Hematopoietic multipotent progenitor cell treated with erythropoietin and hydrocortisone succinate and interleukin-3 and kit ligand, for 17 days (in vitro differentiated cells): ENCODE data around the gene CCDC170.

ENCODE experiments used
- DNase-seq: peaks from one replicate; pipeline ENCODE4 v3.0.0-alpha.2; 2015; ENCODE audit warnings: low spot score

Gene CCDC170

DNA sequence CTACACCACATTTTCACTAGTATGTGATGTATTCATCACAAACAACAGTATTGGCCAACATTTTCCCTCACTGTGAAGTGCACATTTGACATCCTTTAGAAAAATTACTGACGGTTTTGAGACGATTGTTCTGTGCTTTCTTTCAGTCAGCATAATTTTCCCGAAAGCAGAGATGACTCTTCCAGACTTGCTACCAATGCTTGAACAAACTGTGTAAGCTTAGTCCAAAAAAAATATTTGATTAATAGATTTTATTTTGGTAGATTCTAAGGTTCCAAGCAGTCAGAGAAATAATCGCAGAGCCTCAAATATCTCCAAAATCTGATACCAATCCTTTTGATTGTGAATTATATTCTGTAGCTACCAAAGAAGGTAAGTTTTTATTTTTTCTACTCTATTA lies 162.6 kb downstream of the CCDC170 start:
- DNase-seq, result no peak

DNA sequence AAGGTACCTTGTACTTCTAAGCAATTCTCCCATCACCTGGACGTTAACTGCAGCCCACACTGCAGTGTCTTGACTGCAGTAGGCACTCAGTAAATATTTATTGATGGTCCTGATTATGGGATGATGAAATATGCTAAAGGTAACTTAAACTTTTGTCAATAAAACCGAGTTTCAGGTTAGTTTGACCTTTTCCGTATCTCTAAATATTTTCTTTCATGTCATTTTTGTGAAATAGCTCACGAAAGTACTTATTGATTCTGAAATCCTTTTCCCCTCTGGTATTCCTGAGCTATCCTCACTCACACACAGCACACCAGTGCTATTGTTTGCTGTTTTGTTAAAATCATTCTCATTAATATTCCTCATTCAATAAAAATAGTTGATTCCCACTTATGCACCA lies 164.3 kb downstream of the CCDC170 start:
- DNase-seq, result no peak

- DNase-seq, result no peak
Measured at GRCh38 chr6:151659212-151659611, 165.4 kb downstream of the CCDC170 start.

DNA sequence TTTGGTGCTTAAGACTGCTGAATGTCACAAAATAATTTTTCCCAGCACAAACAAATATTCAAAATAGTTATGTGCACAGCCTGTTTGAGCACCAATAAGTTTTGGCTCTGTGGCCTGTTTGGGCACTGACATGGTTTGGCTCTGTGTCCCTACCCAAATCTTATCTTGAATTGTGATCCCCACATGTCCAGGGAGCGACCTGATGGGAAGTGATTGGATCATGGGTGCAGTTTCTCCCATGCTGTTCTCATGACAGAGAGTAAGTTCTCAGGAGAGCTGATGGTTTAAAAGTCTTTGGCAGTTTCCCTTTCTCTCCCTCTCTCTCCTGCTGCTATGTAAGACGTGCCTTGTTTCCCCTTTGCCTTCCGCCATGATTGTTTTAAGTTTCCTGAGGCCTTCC lies 167.7 kb downstream of the CCDC170 start:
- no peak for DNase-seq

DNA sequence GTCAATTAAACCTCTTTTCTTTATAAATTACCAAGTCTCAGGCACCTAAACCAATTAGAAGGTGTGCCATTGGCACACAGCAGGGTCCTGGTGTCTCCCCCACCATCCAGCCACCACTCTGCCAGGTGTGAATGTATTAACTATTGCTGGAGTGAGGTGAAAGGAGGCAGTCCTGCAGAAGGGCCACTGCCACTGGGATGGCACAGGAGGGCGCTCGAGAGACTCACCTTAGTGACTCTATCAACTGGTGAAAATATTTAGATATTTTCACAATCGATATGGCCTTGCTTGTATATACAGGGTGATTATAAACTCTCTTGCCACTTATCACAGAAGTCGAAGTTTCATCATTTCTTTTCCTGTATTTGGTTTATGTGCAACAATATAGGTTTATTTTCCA lies 168.1 kb downstream of the CCDC170 start:
- no peak for DNase-seq

DNA sequence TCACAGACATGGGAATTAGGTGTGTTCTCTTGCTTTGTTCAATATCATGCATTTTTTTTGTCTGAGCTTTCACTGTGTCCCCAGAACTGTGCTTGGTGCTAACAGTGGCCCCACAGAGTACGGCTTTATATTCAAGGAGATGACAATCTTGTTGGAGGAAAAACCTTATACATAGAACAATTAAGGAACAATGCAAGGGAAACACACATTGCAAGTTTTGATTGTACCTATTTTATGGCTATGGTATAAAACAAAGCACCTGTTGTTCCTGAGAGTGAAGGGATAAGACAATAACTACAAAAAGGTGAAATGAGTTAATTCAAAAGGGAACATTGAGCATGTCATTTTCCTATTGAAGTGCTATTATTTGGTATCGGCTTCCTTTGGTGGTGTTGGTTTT lies 169.7 kb downstream of the CCDC170 start:
- DNase-seq, result no peak

- no peak for DNase-seq
Measured at GRCh38 chr6:151664390-151664789, 170.6 kb downstream of the CCDC170 start.

GRCh38 chr6:151665329-151665728 lies 171.5 kb downstream of the CCDC170 start:
- DNase-seq, result no peak

- no peak for DNase-seq
Measured at GRCh38 chr6:151666526-151666925, 172.7 kb downstream of the CCDC170 start.

- no peak for DNase-seq
Measured at GRCh38 chr6:151669208-151669560, 175.4 kb downstream of the CCDC170 start.

DNA sequence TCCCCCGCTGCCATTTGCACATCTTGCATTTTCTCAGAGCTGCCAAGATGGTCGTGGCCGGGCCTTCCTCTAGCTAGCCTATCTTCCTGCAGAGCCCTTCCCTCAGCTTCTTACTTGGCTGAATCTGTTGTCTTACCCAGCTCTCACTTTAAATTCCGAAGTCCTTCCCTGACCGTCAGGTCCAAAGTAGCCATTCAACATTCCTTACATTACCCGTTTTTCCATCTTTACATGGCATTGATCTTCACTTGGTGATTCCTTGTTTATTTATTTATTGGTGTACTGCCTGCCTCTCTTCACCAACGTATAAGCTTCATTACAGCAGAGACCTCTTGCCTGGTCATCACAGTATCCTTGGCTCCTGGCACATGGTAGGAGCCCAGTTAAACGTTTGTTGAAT lies 176.3 kb downstream of the CCDC170 start:
- no peak for DNase-seq
